ENCODE results near the gene BPIFA1.

DNA sequence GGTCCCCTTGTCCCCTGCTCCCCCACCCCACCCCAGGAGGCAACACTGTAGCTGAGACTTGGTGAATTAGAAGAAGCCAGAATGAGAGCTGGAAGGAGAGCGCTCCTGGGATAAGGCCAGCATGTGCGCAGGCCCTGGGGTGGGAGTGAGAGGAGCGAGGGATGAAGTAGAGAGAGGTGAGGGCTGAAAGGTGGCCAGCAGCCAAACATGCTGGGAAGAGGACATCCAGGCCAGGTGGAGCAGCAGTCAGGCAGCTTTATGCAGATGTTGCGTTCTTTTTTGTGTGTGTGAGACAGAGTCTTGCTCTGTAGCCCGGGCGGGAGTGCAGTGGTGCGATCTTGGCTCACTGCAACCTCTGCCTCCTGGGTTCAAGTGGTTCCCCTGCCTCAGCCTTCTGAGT lies 45.0 kb downstream of the BPIFA1 start:
- TF ChIP-seq SUZ12 (IDR thresholded peaks at IDR 0.05) (no peak), SP1 (IDR thresholded peaks at IDR 0.05) (no peak), FOXM1 (IDR thresholded peaks at IDR 0.05; ENCODE audit: borderline replicate concordance) (no peak), FOXK2 (IDR thresholded peaks at IDR 0.05) (no peak), BHLHE40 (IDR thresholded peaks at IDR 0.05; ENCODE audit: borderline replicate concordance) (no peak), CTBP1 (IDR thresholded peaks at IDR 0.05; ENCODE audit: borderline replicate concordance) (no peak), ARNT (IDR thresholded peaks at IDR 0.05) (no peak), HDGF (IDR thresholded peaks at IDR 0.05; ENCODE audit: borderline replicate concordance) (no peak), ELF4 (IDR thresholded peaks at IDR 0.05) (no peak), ZNF384 (IDR thresholded peaks at IDR 0.05) (no peak)
- TF ChIP-seq, protein P1, sequence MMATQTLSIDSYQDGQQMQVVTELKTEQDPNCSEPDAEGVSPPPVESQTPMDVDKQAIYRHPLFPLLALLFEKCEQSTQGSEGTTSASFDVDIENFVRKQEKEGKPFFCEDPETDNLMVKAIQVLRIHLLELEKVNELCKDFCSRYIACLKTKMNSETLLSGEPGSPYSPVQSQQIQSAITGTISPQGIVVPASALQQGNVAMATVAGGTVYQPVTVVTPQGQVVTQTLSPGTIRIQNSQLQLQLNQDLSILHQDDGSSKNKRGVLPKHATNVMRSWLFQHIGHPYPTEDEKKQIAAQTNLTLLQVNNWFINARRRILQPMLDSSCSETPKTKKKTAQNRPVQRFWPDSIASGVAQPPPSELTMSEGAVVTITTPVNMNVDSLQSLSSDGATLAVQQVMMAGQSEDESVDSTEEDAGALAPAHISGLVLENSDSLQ (IDR thresholded peaks at IDR 0.05), result no peak

All from HEK293T (cell line).